HG03521 (cell line): ENCODE data around the gene NSUN3.
"Not testable (repeated sequence)": the region's sequence is repeated elsewhere in the genome, so short reads cannot be mapped to it uniquely, and the experiment has no call there.

Experiments
- ATAC-seq: cut with Tn5 transposase; IDR thresholded peaks from one replicate; pipeline ENCODE4 v1.9.1; 2021; ENCODE audit warnings: mild to moderate bottlenecking, moderate library complexity; ENCODE audit not compliant: unreplicated experiment

Gene NSUN3

GRCh38 chr3:94066506-94067500, 3.9 kb downstream of the NSUN3 start:
- no peak for ATAC-seq

GRCh38 chr3:94069194-94069813, 6.4 kb downstream of the NSUN3 start:
- ATAC-seq = no peak

GRCh38 chr3:94070341-94070911, 7.6 kb downstream of the NSUN3 start:
- peak; percentile 75 for ATAC-seq

GRCh38 chr3:94071713-94072284, 8.9 kb downstream of the NSUN3 start:
- ATAC-seq = peak; percentile 76

- ATAC-seq = no peak
These were observed 13.2 kb downstream of the NSUN3 start for GRCh38 chr3:94076055-94076454.

GRCh38 chr3:94080552-94080951, 17.7 kb downstream of the NSUN3 start:
- not testable (repeated sequence) for ATAC-seq

GRCh38 chr3:94081884-94082283, 19.0 kb downstream of the NSUN3 start:
- ATAC-seq = no peak

- ATAC-seq = no peak
These were observed 19.6 kb downstream of the NSUN3 start for GRCh38 chr3:94082391-94082937.

- no peak for ATAC-seq
These were observed 20.4 kb downstream of the NSUN3 start for GRCh38 chr3:94083261-94083660.

- no peak for ATAC-seq
These were observed 26.3 kb downstream of the NSUN3 start for GRCh38 chr3:94089126-94089525.

GRCh38 chr3:94092086-94092485, 29.2 kb downstream of the NSUN3 start:
- ATAC-seq = no peak

- ATAC-seq = no peak
These were observed 30.3 kb downstream of the NSUN3 start for GRCh38 chr3:94093151-94093550.

- no peak for ATAC-seq
These were observed 32.2 kb downstream of the NSUN3 start for GRCh38 chr3:94095111-94095510.

- no peak for ATAC-seq
These were observed 35.6 kb downstream of the NSUN3 start for GRCh38 chr3:94098452-94098851.

GRCh38 chr3:94099311-94099710, 36.5 kb downstream of the NSUN3 start:
- no peak for ATAC-seq

- no peak for ATAC-seq
These were observed 39.0 kb downstream of the NSUN3 start for GRCh38 chr3:94101860-94102259.

GRCh38 chr3:94106268-94106667, 43.4 kb downstream of the NSUN3 start:
- ATAC-seq = no peak

- ATAC-seq = not testable (repeated sequence)
These were observed 47.4 kb downstream of the NSUN3 start for GRCh38 chr3:94110232-94110631.

GRCh38 chr3:94110854-94111253, 48.0 kb downstream of the NSUN3 start:
- no peak for ATAC-seq

GRCh38 chr3:94114666-94115065, 51.8 kb downstream of the NSUN3 start:
- ATAC-seq = no peak

- ATAC-seq = no peak
These were observed 52.6 kb downstream of the NSUN3 start for GRCh38 chr3:94115482-94115881.
